ENCODE data around the gene SH3PXD2B. TPM values are rescaled to one million over a fixed set of nuclear protein-coding genes. Genes with fewer than 3 reads are reported as not detected.

The SH3PXD2B gene
- total and polyA plus RNA-seq, 10 of the 15 experiments (the other 5 are each of a cell fraction or from before 2014, with no cell fraction given) = 0.05 to 1.6 (median 0.57) TPM

- TF ChIP-seq IRF3 (IDR thresholded peaks at IDR 0.05) (no peak), CBX3 (IDR thresholded peaks at IDR 0.05; ENCODE audit: borderline replicate concordance, low read depth) (no peak), ZBTB33 (IDR thresholded peaks at IDR 0.05) (no peak)
These were observed 11.7 kb upstream of the SH3PXD2B start (continued) for GRCh38 chr5:172466062-172466461.

- Histone ChIP-seq H3K4me1 (ENCODE audit: control insufficient read depth, insufficient read depth, low read length) (no peaks in the 10 kb centered on the region), H3K79me2 (ENCODE audit: control insufficient read depth, insufficient read depth, low read length) (no peaks in the 10 kb centered on the region), H3K9ac (ENCODE audit: control insufficient read depth, insufficient read depth, low read length) (no peak overlapping the region), H3K9me3 (replicated peaks; ENCODE audit: control insufficient read depth, insufficient read depth, low read length) (no peaks in the 10 kb centered on the region; the same call in 2 of the 3 replicates), H3K36me3 (ENCODE audit: control insufficient read depth in 2 of 2, insufficient read depth in 2 of 2, low read length in 1 of 2) (no peaks in the 10 kb centered on the region), H3K4me3 (no peak overlapping the region), H3K27ac (ENCODE audit: control insufficient read depth, insufficient read depth) (no peak overlapping the region), H4K20me1 (ENCODE audit: control insufficient read depth, insufficient read depth) (no peaks in the 10 kb centered on the region), H3K4me2 (ENCODE audit: control insufficient read depth, insufficient read depth) (no peak overlapping the region), H3K27me3 (replicated peaks in 1 of 2; ENCODE audit: control insufficient read depth in 2 of 2, insufficient read depth in 2 of 2, low read length in 1 of 2) (no peaks in the 10 kb centered on the region), H2AFZ (ENCODE audit: control insufficient read depth, low read depth, low read length) (no peak overlapping the region)
- DNase-seq (ENCODE audit: low read depth, low spot score) (no peak), ATAC-seq (no peak), FAIRE-seq (no peak)
- in situ Hi-C loops (cut with MboI) (no loop called here), intact Hi-C loops (cut with micrococcal nuclease; ENCODE audit: unreplicated experiment) (no loop called here)
- CTCF ChIA-PET = interaction anchor here (1.1 to 6.0 kb wide), 4 partner anchors 9 to 235 kb away, joined by 4 to 38 read pairs (median 4); no protein-coding TSS in a partner anchor
- SMC1A ChIA-PET (ENCODE audit: uncharacterized antibody, unreplicated experiment) = interaction anchor here (1.0 to 1.9 kb wide), 2 partner anchors 155 to 232 kb away, joined by 3 to 5 read pairs; no protein-coding TSS in a partner anchor
- no TSS peak for BruUV-seq (replicated peaks)
- 52% methylated on average over 8 of the region's 9 CpGs for WGBS (ENCODE audit: insufficient coverage, insufficient replicate concordance, low lambda C conversion rate, missing lambda C conversion rate)
- RAD21 ChIA-PET (ENCODE audit: unreplicated experiment) = interaction anchor here (1.2 kb wide), 1 partner anchor 233 kb away, joined by 6 read pairs; no protein-coding TSS in a partner anchor
- POLR2A ChIA-PET = no interaction called here
- TF ChIP-seq IRF4 (IDR thresholded peaks at IDR 0.05; ENCODE audit: low read depth, low read length) = no peak
- TF ChIP-seq NFXL1 (IDR thresholded peaks at IDR 0.05; ENCODE audit: borderline replicate concordance) = no peak
- TF ChIP-seq PAX8 (IDR thresholded peaks at IDR 0.05) = no peak
- no peak for TF ChIP-seq ZBTB33 (IDR thresholded peaks at IDR 0.05)
- no peak for TF ChIP-seq GATAD2B (conservative IDR thresholded peaks at IDR 0.05; ENCODE audit: low read depth)
- no peak for TF ChIP-seq MYC (IDR thresholded peaks at IDR 0.05; ENCODE audit: insufficient read depth, insufficient read length, insufficient replicate concordance, low read length, severe bottlenecking)
- no peak for TF ChIP-seq ZNF207 (IDR thresholded peaks at IDR 0.05; ENCODE audit: borderline replicate concordance)
- TF ChIP-seq BHLHE40 (IDR thresholded peaks at IDR 0.05; ENCODE audit: borderline replicate concordance in 1 of 2, low read depth in 2 of 2, low read length in 1 of 2) = no peak
- TF ChIP-seq CHD1 (IDR thresholded peaks at IDR 0.05; ENCODE audit: low read depth, low read length) = no peak
These were observed 8.7 kb upstream of the SH3PXD2B start for GRCh38 chr5:172463031-172463430.

Measured in GM12878 (cell line).